ENCODE data around the gene PMM2.

The PMM2 gene

GRCh38 chr16:8885674-8886592, 88.3 kb downstream of the PMM2 start:
- no peak for DNase-seq

GRCh38 chr16:8886593-8887430, 89.2 kb downstream of the PMM2 start:
- no peak for DNase-seq

GRCh38 chr16:8887431-8887765, 89.8 kb downstream of the PMM2 start:
- DNase-seq = no peak

- peak in 45 of 56 donors; percentile 12 to 90 (median 53) for DNase-seq
Observed at GRCh38 chr16:8887952-8888560, 90.4 kb downstream of the PMM2 start.

GRCh38 chr16:8888951-8889892, 91.6 kb downstream of the PMM2 start:
- DNase-seq = no peak

GRCh38 chr16:8889893-8890548, 92.4 kb downstream of the PMM2 start:
- DNase-seq = peak in 3 of 56 donors; percentile 9 to 32 (median 9)

GRCh38 chr16:8890549-8890921, 92.9 kb downstream of the PMM2 start:
- DNase-seq = no peak

GRCh38 chr16:8892101-8892575, 94.5 kb downstream of the PMM2 start:
- no peak for DNase-seq

GRCh38 chr16:8893426-8893825, 95.8 kb downstream of the PMM2 start:
- DNase-seq = no peak

GRCh38 chr16:8893976-8894690, 96.5 kb downstream of the PMM2 start:
- DNase-seq = no peak

GRCh38 chr16:8894736-8895334, 97.2 kb downstream of the PMM2 start:
- no peak for DNase-seq

- DNase-seq = no peak
Observed at GRCh38 chr16:8898660-8899318, 101.2 kb downstream of the PMM2 start.

Data from amygdala (tissue), 56 donors.